ENCODE measurements around the gene PRDM16.

GRCh38 chr1:3459940-3460671 lies 391.1 kb downstream of the PRDM16 start:
- TF ChIP-seq CTCF (IDR thresholded peaks at IDR 0.05) (no peak), EP300 (IDR thresholded peaks at IDR 0.05) (no peak), POLR2A (IDR thresholded peaks at IDR 0.05) (no peak)
